GM19372 (cell line): ENCODE results near the gene ADGRA1.
"Not testable (repeated sequence)": the region's sequence is repeated elsewhere in the genome, so short reads cannot be mapped to it uniquely, and the experiment has no call there.

Source experiments
- ATAC-seq: cut with Tn5 transposase; IDR thresholded peaks from one replicate; pipeline ENCODE4 v1.9.1; 2021; ENCODE audit warnings: mild to moderate bottlenecking, low read depth, moderate library complexity; ENCODE audit not compliant: unreplicated experiment

ADGRA1 gene

DNA sequence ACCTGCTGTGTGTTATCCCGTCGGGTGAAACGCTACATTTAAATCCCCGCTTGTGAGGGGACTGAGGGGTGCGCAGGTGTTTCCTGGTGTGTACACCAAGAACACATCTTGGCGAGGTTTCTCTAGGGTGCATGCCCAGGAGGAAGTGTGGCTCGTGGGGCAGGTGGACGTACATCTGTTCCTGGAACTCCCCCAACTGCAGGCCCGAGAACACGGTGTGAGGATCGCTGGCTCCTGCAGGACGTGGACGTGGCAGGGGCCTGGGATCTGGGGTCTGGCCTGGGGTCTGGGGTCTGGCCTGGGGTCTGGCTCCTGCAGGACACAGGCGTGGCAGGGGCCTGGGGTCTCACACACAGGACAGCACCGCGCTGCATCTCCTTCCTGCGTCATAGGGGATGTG lies 82.4 kb downstream of the ADGRA1 start:
- ATAC-seq, result no peak

DNA sequence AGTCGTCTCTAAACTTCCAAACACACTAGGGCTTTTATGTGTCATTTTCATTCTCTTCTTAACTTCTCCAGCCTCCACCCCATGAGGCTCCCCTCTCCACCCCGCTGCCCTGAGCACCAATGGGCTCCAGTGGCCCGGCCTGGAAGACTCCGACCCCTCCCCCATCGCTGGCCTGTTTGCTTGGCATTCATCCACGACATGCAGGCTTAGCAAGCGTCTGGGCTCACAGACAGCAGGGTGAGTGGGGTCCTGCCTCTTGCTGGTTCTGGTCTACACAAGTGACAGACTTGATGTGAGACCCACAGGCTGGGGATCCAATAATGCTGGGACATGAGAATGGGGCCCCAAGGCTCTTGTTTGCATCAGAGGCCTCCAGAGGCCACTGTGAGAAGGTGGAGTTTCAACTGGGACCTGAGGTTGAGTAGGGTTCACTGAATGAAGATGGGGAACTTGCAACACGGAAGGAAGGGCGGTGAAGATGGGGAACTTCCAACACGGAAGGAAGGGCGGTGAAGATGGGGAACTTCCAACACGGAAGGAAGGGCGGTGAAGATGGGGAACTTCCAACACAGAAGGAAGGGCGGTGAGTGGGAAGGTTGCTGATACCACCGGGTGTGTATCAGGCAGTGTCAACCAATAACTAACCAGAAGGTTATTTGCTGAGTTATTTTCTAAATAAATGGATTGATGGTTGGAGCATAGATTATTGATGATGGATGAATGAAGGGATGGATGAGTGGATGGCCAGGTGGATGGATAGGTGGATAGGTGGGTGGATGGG lies 86.3 kb downstream of the ADGRA1 start:
- ATAC-seq, result no peak

DNA sequence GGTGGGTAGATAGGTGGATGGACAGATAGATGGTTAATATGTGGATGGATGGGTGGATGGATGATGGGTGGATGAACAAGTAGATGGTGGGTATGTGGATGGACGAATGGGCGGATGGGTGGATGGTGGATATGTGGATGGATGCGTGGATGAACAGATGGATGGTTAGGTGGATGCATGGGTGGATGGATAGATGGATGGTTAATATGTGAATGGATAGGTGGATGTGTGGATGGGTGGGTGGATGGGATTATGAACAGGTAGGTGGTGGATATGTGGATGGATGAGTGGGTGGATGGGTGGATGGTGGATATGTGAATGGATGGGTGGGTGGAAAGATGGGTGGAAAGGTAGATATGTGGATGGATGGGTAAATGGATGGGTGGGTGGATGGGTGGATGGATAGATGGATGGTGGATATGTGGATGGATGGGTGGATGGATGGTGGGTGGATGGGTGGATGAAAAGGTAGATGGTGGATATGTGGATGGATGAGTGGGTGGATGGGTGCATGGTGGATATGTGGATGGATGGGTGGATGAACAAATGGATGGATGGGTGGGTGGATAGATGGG lies 87.1 kb downstream of the ADGRA1 start:
- no peak for ATAC-seq

DNA sequence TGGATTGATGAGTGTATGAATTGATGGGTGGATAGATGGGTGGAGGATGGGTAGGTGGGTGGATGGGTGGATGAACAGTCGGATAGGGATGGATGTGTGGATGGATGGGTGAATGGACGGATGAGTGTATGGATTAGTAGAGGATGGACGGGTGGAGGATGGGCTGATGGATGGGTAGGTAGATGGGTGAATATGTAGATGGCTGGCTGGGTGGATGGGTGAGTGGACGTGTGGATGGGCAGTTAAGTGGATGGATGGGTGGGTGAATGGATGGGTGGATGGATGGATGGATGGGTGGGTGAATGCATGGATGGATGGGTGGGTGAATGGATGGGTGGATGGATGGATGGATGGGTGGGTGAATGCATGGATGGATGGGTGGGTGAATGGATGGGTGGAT lies 87.9 kb downstream of the ADGRA1 start:
- not testable (repeated sequence) for ATAC-seq

DNA sequence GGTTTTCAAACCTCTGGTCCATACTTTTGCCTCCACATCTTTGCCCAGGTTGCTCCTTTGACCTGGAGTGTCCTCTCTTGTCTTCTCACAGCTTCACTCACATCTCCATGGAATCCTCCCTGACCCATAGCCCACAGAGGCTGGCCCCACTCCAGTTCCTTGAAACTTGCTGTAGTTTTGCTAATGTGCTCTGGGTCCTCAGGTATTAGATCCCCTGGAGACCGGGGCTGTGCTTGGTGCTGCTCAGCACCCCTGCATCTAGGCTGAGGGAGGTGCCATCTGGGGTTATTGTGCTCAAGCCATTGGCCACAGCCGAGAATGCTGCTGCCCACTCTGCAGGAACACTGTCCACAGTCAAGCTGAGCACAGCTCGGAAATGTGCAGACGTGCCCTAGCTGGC lies 88.8 kb downstream of the ADGRA1 start:
- no peak for ATAC-seq

DNA sequence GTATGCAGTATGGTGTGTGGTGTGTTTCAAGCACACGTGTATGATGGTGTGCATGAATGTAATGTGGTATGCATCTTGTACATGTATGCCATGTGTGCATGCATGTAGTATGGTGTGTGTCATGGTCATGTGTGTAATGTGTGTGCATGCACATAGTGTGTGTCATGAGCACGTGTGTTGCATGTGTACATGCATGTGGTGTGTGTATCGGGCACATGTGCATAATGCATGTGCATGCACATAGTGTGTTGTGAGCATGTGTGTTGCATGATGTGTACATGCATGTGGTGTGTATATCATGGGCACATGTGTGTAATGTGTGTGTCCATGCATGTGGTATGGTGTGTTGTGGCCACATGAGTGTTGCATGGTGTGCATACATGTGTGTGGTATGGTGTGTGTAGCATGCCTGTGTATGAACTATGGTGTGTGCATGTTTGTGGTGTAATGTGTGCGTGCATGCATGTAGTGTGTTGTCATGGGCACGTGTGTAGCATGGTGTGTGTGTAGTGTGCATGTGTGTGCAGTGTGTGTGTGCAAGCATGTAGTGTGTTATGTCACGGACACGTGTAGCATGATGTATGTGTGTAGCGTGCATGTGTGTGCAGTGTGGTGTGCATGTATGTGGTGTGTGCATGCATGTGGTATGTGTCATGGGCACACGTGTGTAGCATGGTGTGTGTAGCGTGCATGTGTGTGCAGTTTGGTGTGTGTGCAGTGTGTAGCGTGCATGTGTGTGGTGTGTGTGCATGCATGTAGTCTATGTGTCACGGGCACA lies 89.8 kb downstream of the ADGRA1 start:
- no peak for ATAC-seq

DNA sequence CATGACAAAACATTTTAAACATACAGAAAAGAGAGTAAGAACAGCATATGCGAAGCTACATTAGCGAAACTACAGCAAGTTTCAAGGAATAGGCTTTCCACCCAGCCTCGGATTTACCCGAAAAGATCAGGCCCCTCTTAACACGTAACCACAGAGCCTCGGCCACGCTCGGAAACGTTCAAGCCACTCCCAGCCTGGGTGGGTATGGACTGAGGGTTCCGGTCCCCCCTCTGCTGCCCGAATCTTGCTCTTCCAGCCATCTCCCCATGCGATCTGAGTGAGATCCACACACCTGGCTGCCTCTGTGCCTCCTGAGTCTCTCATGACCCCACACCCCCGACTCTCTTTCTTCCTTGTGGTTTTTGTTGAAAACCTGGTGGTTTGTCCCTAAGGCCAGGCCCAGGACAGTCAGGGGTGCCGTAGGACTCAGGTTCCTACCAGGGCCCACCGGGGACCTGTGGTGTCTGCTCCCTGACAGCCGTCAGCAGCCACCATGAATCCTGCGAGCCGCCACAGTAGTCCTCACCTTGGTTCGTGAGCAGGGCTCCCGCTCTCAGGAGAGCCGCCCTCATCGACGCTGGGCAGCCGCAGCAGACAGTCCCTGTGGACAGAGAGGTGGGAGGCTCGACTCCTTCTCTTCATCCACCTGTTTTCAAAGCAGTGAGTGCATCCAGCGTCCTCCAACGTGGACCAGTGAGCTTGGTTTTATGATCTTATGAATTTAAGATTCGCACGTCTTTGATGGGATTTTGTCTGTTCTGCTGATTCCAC lies 90.8 kb downstream of the ADGRA1 start:
- ATAC-seq, result no peak

DNA sequence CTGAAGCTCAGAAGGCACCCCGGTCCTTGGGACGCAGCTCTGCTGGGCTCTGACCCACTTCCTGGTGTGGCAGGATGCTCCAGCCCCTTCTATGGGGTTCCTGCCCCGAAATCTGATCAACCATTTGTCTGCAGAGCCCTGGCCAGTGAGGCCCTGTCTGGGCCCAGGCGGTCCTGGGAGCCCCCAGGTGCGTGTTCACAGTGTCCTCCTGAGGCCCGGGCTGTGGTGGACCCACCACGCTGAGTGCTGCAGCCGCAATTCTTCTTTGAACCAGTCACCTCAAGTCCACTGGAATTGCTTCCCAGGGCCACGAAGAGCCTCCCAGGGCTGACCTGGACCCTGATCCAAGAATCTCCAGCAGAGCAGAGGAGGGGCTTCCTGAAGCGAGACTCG lies 91.4 kb downstream of the ADGRA1 start:
- no peak for ATAC-seq

DNA sequence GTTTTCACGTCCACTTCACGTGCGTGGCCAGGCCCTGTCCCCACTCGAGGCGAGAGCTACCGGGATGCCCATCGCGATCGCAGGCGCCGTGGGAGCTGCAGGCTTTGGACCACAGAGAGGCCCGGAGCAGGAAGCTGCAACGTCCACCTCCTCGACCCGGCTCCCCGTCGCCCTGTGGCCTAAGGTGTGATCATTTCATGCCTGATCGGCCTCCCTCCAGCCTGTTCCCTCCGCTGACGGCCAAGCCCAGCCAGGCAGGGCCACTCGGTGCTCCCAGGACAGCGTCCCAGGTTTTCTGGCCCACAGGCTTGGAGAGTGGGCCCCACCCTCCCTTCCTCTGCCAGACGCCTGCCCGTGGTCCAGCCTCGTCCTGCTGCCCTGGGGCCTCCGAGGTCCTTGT lies 91.9 kb downstream of the ADGRA1 start:
- ATAC-seq, result no peak

DNA sequence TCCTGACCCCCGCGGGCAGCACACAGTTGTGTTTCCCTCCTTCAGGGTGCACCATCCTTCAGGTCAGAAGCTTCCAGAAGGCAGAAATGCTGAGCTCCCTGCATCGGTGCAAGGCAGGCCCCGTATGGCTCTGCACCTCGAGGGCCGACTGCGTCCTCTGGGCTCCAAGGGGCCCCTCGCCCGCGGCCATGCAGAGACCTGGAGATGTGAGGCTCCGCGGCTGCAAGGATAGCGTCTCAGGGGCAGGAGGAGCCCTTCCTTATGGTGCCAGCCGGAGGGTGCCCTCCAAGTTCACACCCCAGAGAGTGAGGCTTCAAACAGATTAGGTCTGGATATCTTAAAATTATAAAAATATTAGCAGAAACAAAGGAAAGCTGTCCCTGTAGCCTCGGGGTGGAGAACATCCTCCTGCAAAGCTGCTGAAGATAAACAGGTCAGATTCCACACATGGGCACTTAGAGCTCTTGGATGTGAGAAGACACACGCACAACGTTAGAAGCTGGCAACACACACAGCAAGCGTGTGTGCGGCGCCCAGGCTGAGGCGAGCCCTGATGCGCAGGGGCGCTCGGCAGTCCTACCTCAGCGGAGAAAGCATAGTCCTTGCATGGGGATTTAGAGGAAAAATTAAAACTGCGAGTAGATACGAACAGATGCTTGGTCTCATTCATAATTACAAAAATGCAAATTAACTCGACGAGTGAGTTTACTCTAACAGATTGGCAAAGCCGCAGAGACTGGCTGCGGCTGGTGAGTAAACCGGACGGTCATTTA lies 92.7 kb downstream of the ADGRA1 start:
- ATAC-seq, result no peak

DNA sequence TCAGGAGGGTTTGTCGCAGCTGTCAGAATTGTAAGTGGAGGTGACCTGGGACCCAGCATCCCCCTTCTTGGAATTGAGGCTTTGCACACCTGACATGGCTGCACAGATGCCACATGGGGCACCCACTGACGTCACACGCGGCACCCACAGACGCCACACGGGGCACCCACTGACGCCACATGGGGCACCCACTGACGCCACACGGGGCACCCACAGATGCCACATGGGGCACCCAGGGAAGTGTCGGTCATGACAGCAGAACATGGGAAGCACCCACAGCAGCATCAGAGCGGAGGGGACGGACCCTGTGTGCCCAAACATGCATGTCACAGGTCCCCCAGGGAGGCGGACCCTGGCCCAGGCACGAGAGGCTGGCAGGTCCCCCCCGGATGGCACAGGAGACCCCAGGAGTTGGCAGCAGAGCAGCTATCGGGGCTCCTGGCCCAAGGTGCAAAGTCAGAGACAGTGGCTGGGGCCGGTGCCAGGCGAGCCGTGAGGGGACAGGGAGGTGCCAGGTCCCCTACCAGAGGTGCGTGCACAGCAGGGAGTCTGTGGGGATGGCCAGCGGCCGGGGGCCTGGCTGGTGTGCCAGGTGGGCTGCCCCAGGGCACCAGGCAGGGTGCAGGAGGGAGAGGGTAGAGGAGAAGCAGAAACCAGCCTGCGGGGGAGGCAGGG lies 93.4 kb downstream of the ADGRA1 start:
- ATAC-seq, result no peak
